Activated T-helper 1 cell treated with anti-CD3 and anti-CD28 coated beads, Interleukin-12 subunit alpha, Interleukin-12 subunit beta, Interleukin-2, Interleukin-4 antibody, amounts not matched to agents 30 ng/mL and 10 ng/mL and 1 ng/mL, durations not matched to agents 14 hours and 24 hours and 36 hours (primary cell): Measurements from ENCODE around the gene CLDN24. TPM values are rescaled to one million over a fixed set of nuclear protein-coding genes. Genes with fewer than 3 reads are reported as not detected.
"Not testable (repeated sequence)": the region's sequence is repeated elsewhere in the genome, so short reads cannot be mapped to it uniquely, and the experiment has no call there.

Experiments
- DNase-seq: peaks from one replicate; pipeline ENCODE4 v3.0.0; 2021; ENCODE audit warnings: low spot score
- H3K27ac Mint-ChIP-seq: one replicate; pipeline ENCODE4 v1.8.0; 2021; ENCODE audit warnings: mild to moderate bottlenecking, mixed read lengths
- H3K27me3 Mint-ChIP-seq: one replicate; pipeline ENCODE4 v1.8.0; 2022; ENCODE audit warnings: mild to moderate bottlenecking, moderate library complexity, mixed read lengths; ENCODE audit not compliant: insufficient read depth
- H3K36me3 Mint-ChIP-seq: one replicate; pipeline ENCODE4 v1.8.0; 2021; ENCODE audit warnings: low read depth, mixed read lengths
- H3K4me1 Mint-ChIP-seq: one replicate; pipeline ENCODE4 v1.8.0; 2021; ENCODE audit warnings: low read depth, mixed read lengths
- H3K4me3 Mint-ChIP-seq: one replicate; pipeline ENCODE4 v1.8.0; 2021; ENCODE audit warnings: mild to moderate bottlenecking, moderate library complexity, mixed read lengths
- H3K9me3 Mint-ChIP-seq: one replicate; pipeline ENCODE4 v1.8.0; 2021; ENCODE audit warnings: mixed read lengths
- intact Hi-C: fragments of 100-400 bp; cut with micrococcal nuclease; formaldehyde crosslinking; loops from one replicate; pipeline ENCODE4 v1.15.1; 2024
- total RNA-seq: library from RNA; stranded (reverse); gene quantifications from 2 replicates; pipeline ENCODE4 v1.2.3, GENCODE V29; 2022

The CLDN24 gene
- total RNA-seq, 1 donor from 2014 or later: not detected

- H3K36me3 Mint-ChIP-seq, H3K27me3 Mint-ChIP-seq, H3K4me1 Mint-ChIP-seq, DNase-seq, intact Hi-C loops, H3K27ac Mint-ChIP-seq, H3K4me3 Mint-ChIP-seq, H3K9me3 Mint-ChIP-seq: not testable (repeated sequence)
Measured at GRCh38 chr4:183326387-183326786, 4.2 kb upstream of the CLDN24 start.

GRCh38 chr4:183324619-183325018, 2.4 kb upstream of the CLDN24 start:
- peaks cover 13% of the 10 kb centered on the region for H3K4me1 Mint-ChIP-seq
- no peak for DNase-seq
- H3K9me3 Mint-ChIP-seq: no peaks in the 10 kb centered on the region
- no peak overlapping the region for H3K4me3 Mint-ChIP-seq
- H3K27me3 Mint-ChIP-seq: no peaks in the 10 kb centered on the region
- intact Hi-C loops: no loop called here
- H3K27ac Mint-ChIP-seq: no peak overlapping the region
- H3K36me3 Mint-ChIP-seq: no peaks in the 10 kb centered on the region

GRCh38 chr4:183324056-183324455, 1.8 kb upstream of the CLDN24 start:
- DNase-seq, H3K4me3 Mint-ChIP-seq, H3K27ac Mint-ChIP-seq, intact Hi-C loops, H3K9me3 Mint-ChIP-seq, H3K36me3 Mint-ChIP-seq, H3K27me3 Mint-ChIP-seq: not testable (repeated sequence)
- H3K4me1 Mint-ChIP-seq: peaks cover 13% of the 10 kb centered on the region

- Mint-ChIP-seq H3K27ac (no peak overlapping the region), H3K36me3 (no peaks in the 10 kb centered on the region), H3K4me3 (no peak overlapping the region), H3K9me3 (no peaks in the 10 kb centered on the region), H3K27me3 (no peaks in the 10 kb centered on the region), H3K4me1 (peaks cover 13% of the 10 kb centered on the region)
- DNase-seq: no peak
- intact Hi-C loops: no loop called here
Measured at GRCh38 chr4:183323295-183323694, 1.1 kb upstream of the CLDN24 start.

GRCh38 chr4:183321516-183321915, 710 bp downstream of the CLDN24 start:
- Mint-ChIP-seq H3K27me3 (no peaks in the 10 kb centered on the region), H3K4me1 (peaks cover 13% of the 10 kb centered on the region), H3K27ac (peak overlapping the region; percentile 55), H3K4me3 (no peak overlapping the region), H3K36me3 (no peaks in the 10 kb centered on the region), H3K9me3 (no peaks in the 10 kb centered on the region)
- intact Hi-C loops: no loop called here
- no peak for DNase-seq

- Mint-ChIP-seq H3K36me3 (no peaks in the 10 kb centered on the region), H3K4me1 (peaks cover 13% of the 10 kb centered on the region), H3K27me3 (no peaks in the 10 kb centered on the region), H3K9me3 (no peaks in the 10 kb centered on the region), H3K4me3 (no peak overlapping the region), H3K27ac (no peak overlapping the region)
- intact Hi-C loops: no loop called here
- no peak for DNase-seq
Measured at GRCh38 chr4:183321079-183321478, 1.1 kb downstream of the CLDN24 start.

GRCh38 chr4:183320211-183321059, 1.8 kb downstream of the CLDN24 start, which contains the start of gene CLDN22:
Gene CLDN22, minus strand, starts transcription at chr4:183320276. Its CDS starts 58 bp downstream, at chr4:183320218.
- intact Hi-C loops: no loop called here
- H3K27me3 Mint-ChIP-seq: no peaks in the 10 kb centered on the region

GRCh38 chr4:183318656-183319055, 3.6 kb downstream of the CLDN24 start:
- no peaks in the 10 kb centered on the region for H3K36me3 Mint-ChIP-seq
- H3K9me3 Mint-ChIP-seq: no peaks in the 10 kb centered on the region
- H3K4me3 Mint-ChIP-seq: no peak overlapping the region
- H3K27ac Mint-ChIP-seq: no peak overlapping the region
- peaks cover 13% of the 10 kb centered on the region for H3K4me1 Mint-ChIP-seq
- H3K27me3 Mint-ChIP-seq: peaks cover 3% of the 10 kb centered on the region
- no peak for DNase-seq
- intact Hi-C loops: no loop called here

More at GRCh38 chr4:183320211-183321059, 1.8 kb downstream of the CLDN24 start, which contains the start of gene CLDN22:
- peaks cover 13% of the 10 kb centered on the region for H3K4me1 Mint-ChIP-seq
- no peak within 1 kb of the TSS for H3K4me3 Mint-ChIP-seq
- no peaks in the 10 kb centered on the region for H3K36me3 Mint-ChIP-seq
- DNase-seq: no peak
- H3K27ac Mint-ChIP-seq: no peak within 1 kb of the TSS
- no peaks in the 10 kb centered on the region for H3K9me3 Mint-ChIP-seq

GRCh38 chr4:183314806-183315205, 7.4 kb downstream of the CLDN24 start:
- intact Hi-C loops: no loop called here
- no peaks in the 10 kb centered on the region for H3K36me3 Mint-ChIP-seq

GRCh38 chr4:183314336-183314735, 7.9 kb downstream of the CLDN24 start:
- intact Hi-C loops: no loop called here
- Mint-ChIP-seq H3K4me3 (no peak overlapping the region), H3K27me3 (peaks cover 3% of the 10 kb centered on the region), H3K27ac (no peak overlapping the region), H3K36me3 (no peaks in the 10 kb centered on the region), H3K9me3 (no peaks in the 10 kb centered on the region), H3K4me1 (no peaks in the 10 kb centered on the region)
- no peak for DNase-seq

More at GRCh38 chr4:183314806-183315205, 7.4 kb downstream of the CLDN24 start:
- DNase-seq: no peak
- Mint-ChIP-seq H3K27me3 (peaks cover 3% of the 10 kb centered on the region), H3K4me1 (no peaks in the 10 kb centered on the region), H3K4me3 (no peak overlapping the region), H3K9me3 (no peaks in the 10 kb centered on the region), H3K27ac (no peak overlapping the region)

GRCh38 chr4:183312841-183313240, 9.4 kb downstream of the CLDN24 start:
- Mint-ChIP-seq H3K27ac (no peak overlapping the region), H3K4me3 (no peak overlapping the region), H3K27me3 (peaks cover 8% of the 10 kb centered on the region), H3K36me3 (no peaks in the 10 kb centered on the region), H3K4me1 (no peaks in the 10 kb centered on the region), H3K9me3 (no peaks in the 10 kb centered on the region)
- intact Hi-C loops: no loop called here
- no peak for DNase-seq

GRCh38 chr4:183306811-183307210, 15.4 kb downstream of the CLDN24 start:
- no peaks in the 10 kb centered on the region for H3K9me3 Mint-ChIP-seq
- H3K4me1 Mint-ChIP-seq: no peaks in the 10 kb centered on the region
- H3K4me3 Mint-ChIP-seq: no peak overlapping the region
- no peak overlapping the region for H3K27ac Mint-ChIP-seq
- intact Hi-C loops: no loop called here
- no peak for DNase-seq
- no peaks in the 10 kb centered on the region for H3K36me3 Mint-ChIP-seq
- H3K27me3 Mint-ChIP-seq: peaks cover 8% of the 10 kb centered on the region

GRCh38 chr4:183304538-183304937, 17.7 kb downstream of the CLDN24 start:
- Mint-ChIP-seq H3K9me3 (no peaks in the 10 kb centered on the region), H3K27me3 (peaks cover 8% of the 10 kb centered on the region), H3K36me3 (no peaks in the 10 kb centered on the region), H3K4me3 (no peak overlapping the region), H3K27ac (no peak overlapping the region), H3K4me1 (no peaks in the 10 kb centered on the region)
- DNase-seq: no peak
- intact Hi-C loops: no loop called here
